ENCODE data around the gene TRA2B.

DNA sequence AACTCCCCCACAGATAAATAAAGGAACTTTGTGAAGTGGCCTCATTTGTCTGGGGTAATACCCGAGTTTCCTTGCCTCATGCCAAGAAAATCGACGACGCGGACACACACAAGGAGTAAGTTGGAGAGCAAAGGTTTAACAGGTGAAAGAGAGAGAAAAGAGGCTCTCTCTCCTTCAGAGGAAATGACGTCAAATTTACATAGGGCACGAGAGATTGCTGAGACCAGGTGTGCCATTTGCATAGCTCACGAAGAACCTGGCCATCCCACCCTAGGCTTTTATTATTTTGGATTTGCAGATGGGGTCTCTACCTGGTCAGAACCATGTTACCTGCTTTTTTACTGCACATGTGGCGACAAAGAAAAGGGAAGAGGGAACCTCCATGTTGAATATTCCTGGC lies 63.7 kb downstream of the TRA2B start:
- TF ChIP-seq, protein P1, sequence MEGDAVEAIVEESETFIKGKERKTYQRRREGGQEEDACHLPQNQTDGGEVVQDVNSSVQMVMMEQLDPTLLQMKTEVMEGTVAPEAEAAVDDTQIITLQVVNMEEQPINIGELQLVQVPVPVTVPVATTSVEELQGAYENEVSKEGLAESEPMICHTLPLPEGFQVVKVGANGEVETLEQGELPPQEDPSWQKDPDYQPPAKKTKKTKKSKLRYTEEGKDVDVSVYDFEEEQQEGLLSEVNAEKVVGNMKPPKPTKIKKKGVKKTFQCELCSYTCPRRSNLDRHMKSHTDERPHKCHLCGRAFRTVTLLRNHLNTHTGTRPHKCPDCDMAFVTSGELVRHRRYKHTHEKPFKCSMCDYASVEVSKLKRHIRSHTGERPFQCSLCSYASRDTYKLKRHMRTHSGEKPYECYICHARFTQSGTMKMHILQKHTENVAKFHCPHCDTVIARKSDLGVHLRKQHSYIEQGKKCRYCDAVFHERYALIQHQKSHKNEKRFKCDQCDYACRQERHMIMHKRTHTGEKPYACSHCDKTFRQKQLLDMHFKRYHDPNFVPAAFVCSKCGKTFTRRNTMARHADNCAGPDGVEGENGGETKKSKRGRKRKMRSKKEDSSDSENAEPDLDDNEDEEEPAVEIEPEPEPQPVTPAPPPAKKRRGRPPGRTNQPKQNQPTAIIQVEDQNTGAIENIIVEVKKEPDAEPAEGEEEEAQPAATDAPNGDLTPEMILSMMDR (IDR thresholded peaks at IDR 0.05): no peak
- TF ChIP-seq POLR2A (IDR thresholded peaks at IDR 0.05): no peak
